GM19397 (cell line): ENCODE results near the gene IL2RG.

Experiments
- ATAC-seq: cut with Tn5 transposase; IDR thresholded peaks from one replicate; pipeline ENCODE4 v1.9.1; 2021; ENCODE audit warnings: mild to moderate bottlenecking, moderate library complexity; ENCODE audit not compliant: unreplicated experiment

The IL2RG gene

DNA sequence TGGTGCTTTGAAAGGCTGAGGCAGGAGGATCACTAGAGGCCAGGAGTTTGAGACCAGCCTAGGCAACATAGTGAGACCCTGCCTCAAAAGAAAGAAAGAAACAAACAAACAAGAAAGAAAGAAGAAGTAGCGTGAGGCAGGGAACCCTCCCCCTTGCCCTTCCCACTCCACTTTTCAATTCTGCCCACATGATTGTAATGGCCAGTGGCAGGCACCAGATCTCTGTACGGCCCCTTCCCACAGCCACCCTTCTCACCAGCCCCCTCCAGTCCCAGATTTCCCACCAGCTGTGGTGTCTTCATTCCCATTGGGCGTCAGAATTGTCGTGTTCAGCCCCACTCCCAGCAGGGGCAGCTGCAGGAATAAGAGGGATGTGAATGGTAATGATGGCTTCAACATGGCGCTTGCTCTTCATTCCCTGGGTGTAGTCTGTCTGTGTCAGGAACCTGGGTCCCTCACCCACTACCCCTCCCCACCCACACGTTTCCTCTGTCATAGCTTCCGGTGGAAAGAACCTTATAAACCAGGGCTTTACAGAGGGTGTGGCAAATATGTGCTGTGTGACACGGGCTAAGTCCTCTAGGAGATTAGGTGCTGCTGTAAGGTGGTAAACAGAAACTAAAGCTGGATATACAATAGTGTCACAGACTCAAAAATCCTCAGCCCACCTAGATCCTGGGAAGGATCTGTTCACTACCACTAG is at the start of gene IL2RG:
TSS of gene IL2RG (minus strand) at position 437 of the 703 bp plus-strand sequence. CDS start at position 399, 38 bp downstream.
- peak; percentile 88 for ATAC-seq

DNA sequence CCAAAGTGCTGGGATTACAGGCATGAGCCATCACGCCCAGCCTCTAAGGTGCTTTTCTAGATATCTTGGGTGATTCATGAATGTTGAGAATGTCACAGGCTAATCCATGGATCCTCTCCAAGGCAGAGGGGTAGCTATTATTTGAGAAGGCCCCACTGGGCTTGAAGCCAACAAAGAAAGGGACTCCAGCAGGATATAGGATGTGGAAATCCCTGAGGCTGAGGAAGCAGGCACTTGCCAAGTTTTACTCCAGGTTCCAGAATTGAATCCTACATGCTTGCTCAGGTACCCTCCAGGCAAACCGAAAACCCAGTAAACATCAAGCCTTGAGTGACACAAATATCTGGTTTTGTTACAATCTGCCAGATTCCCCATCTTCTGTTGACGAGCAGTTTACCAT is 49.1 kb upstream of the IL2RG start:
- no peak for ATAC-seq

DNA sequence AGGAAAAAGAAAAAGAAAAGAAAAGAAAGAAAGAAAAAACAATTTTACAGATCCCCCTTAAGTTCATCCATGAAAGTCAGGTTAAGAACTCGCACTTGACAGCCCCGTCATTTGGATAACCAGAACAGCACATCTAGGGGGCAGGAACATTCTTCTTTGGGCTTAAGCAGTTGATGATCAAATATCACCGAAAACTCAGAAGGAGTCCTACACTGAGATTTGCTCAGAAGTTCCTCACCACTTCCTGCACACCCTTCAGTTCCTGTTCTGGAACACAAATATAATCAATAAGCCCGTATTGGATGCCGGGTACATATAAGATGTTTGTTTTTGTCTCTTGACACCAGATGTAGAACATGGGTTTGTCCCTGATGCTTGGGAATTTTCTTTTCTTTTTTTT is 48.0 kb upstream of the IL2RG start:
- ATAC-seq: no peak

DNA sequence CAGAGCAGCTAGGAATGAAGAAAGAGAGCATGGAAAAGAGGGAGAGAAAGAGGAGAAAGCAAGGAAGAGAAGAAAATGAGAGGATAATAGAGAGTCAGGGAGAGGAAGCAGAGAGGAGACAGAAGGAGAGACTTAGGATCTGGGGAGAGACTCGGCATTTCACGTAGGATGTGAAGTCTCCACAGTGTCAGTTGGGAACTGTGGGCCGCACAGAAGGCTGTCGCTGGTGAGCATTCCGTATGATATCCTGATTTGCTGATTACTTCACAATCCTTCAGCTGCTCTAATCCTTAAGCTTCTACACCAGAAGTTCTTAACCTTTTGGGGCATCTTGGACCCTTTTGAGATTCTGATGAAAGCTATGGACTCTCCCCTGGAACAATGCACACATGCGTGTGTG is 47.2 kb upstream of the IL2RG start:
- no peak for ATAC-seq

DNA sequence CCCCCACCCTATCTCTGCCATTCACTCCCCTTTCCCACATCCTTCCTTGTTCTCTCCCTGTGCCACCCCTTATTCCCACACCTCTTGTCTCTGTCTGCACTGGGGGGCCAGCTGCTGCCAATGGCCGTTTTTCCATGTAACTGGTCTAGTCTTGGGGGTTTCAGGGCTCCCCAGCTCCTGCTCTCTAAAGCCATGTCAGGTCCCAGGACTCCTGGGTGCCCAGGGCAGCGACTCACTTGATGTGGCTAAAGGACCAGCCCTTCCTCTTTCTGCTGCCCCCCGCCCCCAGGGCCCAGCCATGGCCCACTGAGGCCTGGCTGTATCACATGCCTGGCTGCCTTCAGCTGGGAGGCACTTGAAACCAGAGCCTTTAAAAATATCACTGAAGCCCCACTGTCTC is 43.3 kb upstream of the IL2RG start:
- ATAC-seq: no peak

GRCh38 chrX:71154196-71154595 is 42.8 kb upstream of the IL2RG start:
- ATAC-seq: no peak

DNA sequence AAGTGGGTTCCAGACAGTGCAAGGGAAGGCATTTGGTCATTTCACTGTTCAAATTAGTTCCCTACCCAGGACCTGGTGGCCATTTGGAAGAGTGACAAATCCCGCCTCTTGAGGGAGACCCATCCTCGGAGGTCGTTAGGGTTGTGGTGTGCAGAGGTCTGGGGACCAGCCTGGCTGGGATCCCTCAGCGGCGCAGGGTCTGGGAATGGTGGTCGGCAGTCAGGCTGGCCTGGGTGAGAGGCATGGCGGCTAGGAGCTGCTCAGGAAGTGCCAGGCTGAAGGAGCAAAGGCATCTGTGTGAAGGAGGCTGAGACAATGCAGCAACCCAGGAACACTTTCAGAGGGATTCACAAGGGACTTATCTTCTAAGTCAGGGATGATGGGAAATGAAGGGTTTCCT is 40.0 kb upstream of the IL2RG start:
- no peak for ATAC-seq

- ATAC-seq: no peak
Measured at GRCh38 chrX:71148278-71148663, 36.9 kb upstream of the IL2RG start.

DNA sequence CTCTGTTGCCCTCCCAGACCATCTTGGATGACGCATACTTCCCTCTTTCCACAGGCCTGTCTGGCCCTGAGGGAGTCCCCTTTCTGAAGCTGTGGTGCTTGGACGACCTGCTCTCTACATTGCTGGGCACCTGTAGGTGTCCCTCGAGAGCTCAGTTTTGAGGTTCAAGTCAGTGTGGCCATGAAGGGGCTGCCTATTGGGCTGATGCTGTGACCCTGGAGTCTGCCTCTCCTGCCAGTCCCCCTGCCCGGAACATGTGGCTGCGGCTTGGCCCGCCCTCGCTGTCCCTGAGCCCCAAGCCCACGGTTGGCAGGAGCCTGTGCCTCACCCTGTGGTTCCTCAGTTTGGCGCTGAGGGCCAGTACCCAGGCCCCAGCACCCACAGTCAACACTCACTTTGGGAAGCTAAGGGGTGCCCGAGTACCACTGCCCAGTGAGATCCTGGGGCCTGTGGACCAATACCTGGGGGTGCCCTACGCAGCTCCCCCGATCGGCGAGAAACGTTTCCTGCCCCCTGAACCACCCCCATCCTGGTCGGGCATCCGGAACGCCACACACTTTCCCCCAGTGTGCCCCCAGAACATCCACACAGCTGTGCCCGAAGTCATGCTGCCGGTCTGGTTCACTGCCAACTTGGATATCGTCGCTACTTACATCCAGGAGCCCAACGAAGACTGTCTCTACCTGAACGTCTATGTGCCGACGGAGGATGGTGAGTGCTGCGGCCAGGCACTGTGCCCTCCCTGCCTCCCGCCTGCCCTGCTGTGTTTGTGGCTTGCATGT is 36.3 kb upstream of the IL2RG start:
- ATAC-seq: no peak

GRCh38 chrX:71144651-71145050 is 33.3 kb upstream of the IL2RG start, which contains the start of gene NLGN3:
Gene NLGN3 (plus strand): TSS chrX:71144841. CDS start chrX:71147750, 2,909 bp downstream.
- no peak for ATAC-seq

GRCh38 chrX:71143508-71143907 is 32.1 kb upstream of the IL2RG start:
- ATAC-seq: no peak

- ATAC-seq: no peak
Measured at GRCh38 chrX:71140440-71140839, 29.1 kb upstream of the IL2RG start.

- no peak for ATAC-seq
Measured at GRCh38 chrX:71131510-71131909, 20.1 kb upstream of the IL2RG start.

DNA sequence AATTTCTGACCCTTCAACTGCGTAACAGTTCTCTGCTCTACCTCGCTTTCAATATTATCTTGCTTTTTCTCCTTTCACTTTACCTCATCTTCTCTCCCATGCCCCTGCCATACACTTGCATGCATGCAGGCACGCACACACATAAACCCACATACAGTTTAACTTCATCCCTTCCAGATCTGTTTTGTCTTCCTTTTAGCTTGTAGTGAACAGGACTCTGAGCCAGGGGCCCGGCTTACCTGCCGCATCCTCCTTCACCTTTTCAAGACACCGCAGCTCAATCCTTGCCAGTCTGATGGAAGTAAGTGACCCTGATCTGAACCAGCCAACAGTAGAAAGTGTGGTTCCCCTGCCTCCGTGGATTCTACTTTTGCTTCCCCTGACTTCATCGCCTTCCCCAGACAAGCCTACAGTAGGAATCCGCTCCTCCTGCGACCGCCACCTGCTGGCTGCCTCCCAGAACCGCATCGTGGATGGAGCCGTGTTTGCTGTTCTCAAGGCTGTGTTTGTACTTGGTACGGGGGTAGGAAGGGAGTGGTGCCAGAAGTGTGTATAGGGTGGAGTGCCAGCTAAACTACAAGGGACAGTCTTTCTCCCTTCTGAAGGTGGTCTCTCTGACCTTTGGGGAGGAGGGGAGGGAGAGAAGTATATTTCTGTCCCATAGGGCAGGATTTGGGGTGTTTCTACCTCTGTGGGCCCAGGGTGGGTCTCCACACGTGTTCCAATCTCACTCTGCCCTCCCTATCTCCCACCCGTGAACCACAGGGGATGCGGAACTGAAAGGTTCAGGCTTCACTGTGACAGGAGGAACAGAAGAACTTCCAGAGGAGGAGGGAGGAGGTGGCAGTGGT is 17.8 kb upstream of the IL2RG start:
- no peak for ATAC-seq

DNA sequence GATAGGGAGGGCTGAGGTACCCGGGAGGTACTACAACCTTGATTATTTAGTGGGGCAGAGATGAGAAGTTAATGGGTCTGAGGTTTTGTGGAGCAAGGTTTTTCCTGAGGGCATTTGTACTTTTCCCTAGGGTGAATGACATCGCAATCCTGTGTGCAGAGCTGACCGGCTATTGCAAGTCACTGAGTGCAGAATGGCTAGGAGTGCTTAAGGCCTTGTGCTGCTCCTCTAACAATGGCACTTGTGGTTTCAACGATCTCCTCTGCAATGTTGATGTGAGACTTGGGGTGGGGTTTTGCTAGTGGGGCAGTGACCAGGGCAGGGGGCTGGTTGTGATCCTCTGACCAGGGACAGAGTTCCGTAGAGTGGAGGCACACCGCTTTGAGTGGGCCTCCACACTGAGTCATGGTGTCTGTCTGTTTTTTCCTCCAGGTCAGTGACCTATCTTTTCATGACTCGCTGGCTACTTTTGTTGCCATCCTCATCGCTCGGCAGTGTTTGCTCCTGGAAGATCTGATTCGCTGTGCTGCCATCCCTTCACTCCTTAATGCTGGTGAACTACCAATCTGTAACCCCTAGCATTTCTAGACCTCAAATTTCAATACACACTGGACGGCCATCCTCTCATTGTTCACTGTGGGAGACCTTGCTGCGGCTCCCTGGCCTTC is 16.9 kb upstream of the IL2RG start:
- ATAC-seq: no peak

GRCh38 chrX:71118985-71119535 is 7.7 kb upstream of the IL2RG start:
- ATAC-seq: no peak

GRCh38 chrX:71118032-71118984 is 6.9 kb upstream of the IL2RG start, which contains the start of gene MED12:
Gene MED12 (plus strand): TSS chrX:71118596. CDS start chrX:71118755, 159 bp downstream.
- ATAC-seq: peak; percentile 90

- ATAC-seq: no peak
Measured at GRCh38 chrX:71117358-71117757, 6.0 kb upstream of the IL2RG start.

GRCh38 chrX:71111921-71112431 is 599 bp upstream of the IL2RG start:
- ATAC-seq: peak; percentile 17
